Measurements from ENCODE around the gene PIWIL4.
"Not testable (repeated sequence)": the region's sequence is repeated elsewhere in the genome, so short reads cannot be mapped to it uniquely, and the experiment has no call there.

The PIWIL4 gene

GRCh38 chr11:94583866-94584500 is 16.8 kb downstream of the PIWIL4 start:
- no peak for DNase-seq (ENCODE audit: low read depth in 2 of 3, low spot score in 2 of 3)

- no peak for DNase-seq (ENCODE audit: low read depth in 2 of 3, low spot score in 2 of 3)
Measured at GRCh38 chr11:94584978-94585377, 17.8 kb downstream of the PIWIL4 start.

- DNase-seq (ENCODE audit: low read depth in 2 of 3, low spot score in 2 of 3) = no peak
Measured at GRCh38 chr11:94585399-94585798, 18.2 kb downstream of the PIWIL4 start.

- DNase-seq (ENCODE audit: low read depth in 2 of 3, low spot score in 2 of 3) = no peak
Measured at GRCh38 chr11:94586546-94586945, 19.4 kb downstream of the PIWIL4 start.

GRCh38 chr11:94586978-94587377 is 19.8 kb downstream of the PIWIL4 start:
- DNase-seq (ENCODE audit: low read depth in 2 of 3, low spot score in 2 of 3) = no peak

GRCh38 chr11:94588366-94588942 is 21.3 kb downstream of the PIWIL4 start:
- no peak for DNase-seq (ENCODE audit: low read depth in 2 of 3, low spot score in 2 of 3)

GRCh38 chr11:94590352-94591041 is 23.3 kb downstream of the PIWIL4 start:
- no peak for DNase-seq (ENCODE audit: low read depth in 2 of 3, low spot score in 2 of 3)

GRCh38 chr11:94593030-94593429 is 25.9 kb downstream of the PIWIL4 start:
- DNase-seq (ENCODE audit: low read depth in 2 of 3, low spot score in 2 of 3) = no peak

- no peak for DNase-seq (ENCODE audit: low read depth in 2 of 3, low spot score in 2 of 3)
Measured at GRCh38 chr11:94595076-94595475, 27.9 kb downstream of the PIWIL4 start.

GRCh38 chr11:94597896-94598295 is 30.7 kb downstream of the PIWIL4 start:
- DNase-seq (ENCODE audit: low read depth in 2 of 3, low spot score in 2 of 3) = no peak

- DNase-seq (ENCODE audit: low read depth in 2 of 3, low spot score in 2 of 3) = no peak
Measured at GRCh38 chr11:94599510-94599909, 32.3 kb downstream of the PIWIL4 start.

GRCh38 chr11:94602430-94603372 is 35.5 kb downstream of the PIWIL4 start:
- peak in 1 of 3 experiments; percentile 15 for DNase-seq (ENCODE audit: low read depth in 2 of 3, low spot score in 2 of 3)

GRCh38 chr11:94603587-94603986 is 36.4 kb downstream of the PIWIL4 start:
- DNase-seq (ENCODE audit: low read depth in 2 of 3, low spot score in 2 of 3) = no peak

GRCh38 chr11:94604482-94604881 is 37.3 kb downstream of the PIWIL4 start:
- no peak for DNase-seq (ENCODE audit: low read depth in 2 of 3, low spot score in 2 of 3)

- DNase-seq (ENCODE audit: low read depth in 2 of 3, low spot score in 2 of 3) = no peak
Measured at GRCh38 chr11:94613120-94613519, 46.0 kb downstream of the PIWIL4 start.

- no peak for DNase-seq (ENCODE audit: low read depth in 2 of 3, low spot score in 2 of 3)
Measured at GRCh38 chr11:94623120-94623735, 56.1 kb downstream of the PIWIL4 start.

- DNase-seq (ENCODE audit: low read depth in 2 of 3, low spot score in 2 of 3) = not testable (repeated sequence)
Measured at GRCh38 chr11:94625422-94625821, 58.3 kb downstream of the PIWIL4 start.

GRCh38 chr11:94627003-94627560 is 59.9 kb downstream of the PIWIL4 start:
- not testable (repeated sequence) for DNase-seq (ENCODE audit: low read depth in 2 of 3, low spot score in 2 of 3)

- DNase-seq (ENCODE audit: low read depth in 2 of 3, low spot score in 2 of 3) = no peak
Measured at GRCh38 chr11:94629741-94630140, 62.6 kb downstream of the PIWIL4 start.

- DNase-seq (ENCODE audit: low read depth in 2 of 3, low spot score in 2 of 3) = no peak
Measured at GRCh38 chr11:94630221-94630620, 63.1 kb downstream of the PIWIL4 start.

GRCh38 chr11:94632356-94632755 is 65.2 kb downstream of the PIWIL4 start:
- no peak for DNase-seq (ENCODE audit: low read depth in 2 of 3, low spot score in 2 of 3)
